ENCODE data around the gene IMMP2L.
"Not testable (repeated sequence)": the region's sequence is repeated elsewhere in the genome, so short reads cannot be mapped to it uniquely, and the experiment has no call there.

IMMP2L gene

DNA sequence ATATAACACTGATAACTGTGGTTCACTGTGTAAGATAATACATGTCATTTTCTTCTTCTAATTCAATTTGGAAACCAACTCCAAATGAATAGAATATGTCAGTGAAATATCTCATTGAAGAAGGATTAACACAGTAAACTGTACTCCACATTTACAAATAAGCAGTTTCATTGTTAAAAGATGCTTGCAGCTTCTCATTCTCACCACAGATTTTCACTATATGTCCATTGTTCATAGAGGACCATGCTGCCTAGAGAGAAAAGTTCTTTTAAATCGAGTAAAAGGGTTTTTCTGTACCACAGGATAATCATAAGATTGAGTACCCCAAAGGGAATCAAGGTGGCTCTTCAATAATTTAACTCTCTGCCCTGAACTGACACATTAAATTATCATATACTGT is 305.9 kb downstream of the IMMP2L start:
- DNase-seq, result no peak

- DNase-seq, result no peak
Measured at GRCh38 chr7:111255576-111255975, 306.7 kb downstream of the IMMP2L start.

GRCh38 chr7:111251365-111251764 is 310.9 kb downstream of the IMMP2L start:
- DNase-seq, result not testable (repeated sequence)

DNA sequence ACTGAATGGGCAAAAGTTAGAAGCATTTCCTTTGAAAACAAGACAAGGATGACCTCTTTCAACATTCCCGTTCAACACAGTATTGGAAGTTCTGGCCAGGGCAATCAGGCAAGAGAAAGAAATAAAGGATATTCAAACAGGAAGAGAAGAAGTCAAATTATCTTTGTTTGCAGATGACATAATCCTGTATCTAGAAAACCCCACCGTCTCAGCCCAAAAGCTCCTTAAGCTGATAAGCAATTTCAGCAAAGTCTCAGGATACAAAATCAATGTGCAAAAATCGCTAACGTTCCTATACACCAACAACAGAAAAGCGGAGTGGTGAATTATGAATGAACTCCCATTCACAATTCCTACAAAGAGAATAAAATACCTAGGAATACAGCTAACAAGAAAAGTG is 312.5 kb downstream of the IMMP2L start:
- not testable (repeated sequence) for DNase-seq

GRCh38 chr7:111242141-111242755 is 320.0 kb downstream of the IMMP2L start:
- DNase-seq, result no peak

DNA sequence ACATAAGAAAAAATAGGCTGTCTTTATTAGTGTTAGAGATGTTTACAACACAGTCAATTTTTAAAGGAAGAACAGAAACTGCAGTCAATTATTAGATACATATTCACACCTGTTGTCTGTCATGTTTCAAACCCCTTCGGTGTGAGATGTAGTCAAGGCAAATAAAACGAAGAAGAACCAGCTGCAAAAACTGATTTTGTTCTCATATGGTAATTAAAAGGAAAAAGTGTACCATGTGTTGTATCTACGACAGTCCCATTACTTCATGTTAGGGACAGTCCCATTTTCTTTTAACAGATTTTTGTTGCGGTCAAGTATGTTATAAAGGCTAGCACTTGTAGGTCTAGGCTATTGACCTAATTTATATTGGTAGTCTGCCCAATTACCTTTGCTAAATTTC is 321.9 kb downstream of the IMMP2L start:
- no peak for DNase-seq

- no peak for DNase-seq
Measured at GRCh38 chr7:111239437-111239836, 322.9 kb downstream of the IMMP2L start.

DNA sequence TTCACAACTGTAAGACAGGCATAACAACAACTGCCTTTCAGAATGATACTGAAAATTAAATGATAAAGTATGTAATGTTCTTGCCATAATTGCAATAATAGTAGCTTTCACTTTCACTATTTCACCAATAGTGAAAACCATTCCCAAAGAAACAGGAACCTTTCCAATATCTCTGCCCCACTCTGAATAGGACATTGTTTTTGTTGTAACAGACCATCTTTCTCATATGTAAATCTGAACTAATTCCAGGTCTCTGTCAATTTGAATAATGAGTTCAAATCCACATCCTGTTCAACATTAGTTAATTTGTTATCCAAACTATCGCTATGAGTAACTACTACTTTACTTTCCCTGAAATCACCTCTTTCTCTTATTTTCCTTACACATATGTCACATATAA is 323.4 kb downstream of the IMMP2L start:
- DNase-seq, result no peak

- DNase-seq, result no peak
Measured at GRCh38 chr7:111235709-111236108, 326.6 kb downstream of the IMMP2L start.

- peak; percentile 43 for DNase-seq
Measured at GRCh38 chr7:111232249-111233084, 329.8 kb downstream of the IMMP2L start.

DNA sequence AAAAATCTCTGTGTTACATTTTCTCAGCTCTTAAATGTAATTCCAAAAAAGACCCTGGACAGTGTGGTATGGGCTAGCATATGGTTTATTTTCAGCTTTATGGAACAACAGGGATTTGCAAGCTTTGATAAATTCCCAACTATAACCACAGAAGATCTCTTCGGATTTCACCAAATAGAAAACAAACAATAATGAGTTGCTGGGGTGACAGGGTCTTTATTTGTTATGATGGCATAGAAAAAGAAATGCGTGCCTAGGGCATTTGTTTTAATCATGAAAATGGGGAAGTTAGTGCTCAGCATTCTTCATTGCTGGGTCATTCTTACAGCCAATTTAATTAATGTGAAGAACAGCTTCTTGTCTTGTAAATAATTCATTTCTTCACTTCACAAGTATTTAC is 332.4 kb downstream of the IMMP2L start:
- DNase-seq, result no peak

- no peak for DNase-seq
Measured at GRCh38 chr7:111229181-111229740, 333.0 kb downstream of the IMMP2L start.

- no peak for DNase-seq
Measured at GRCh38 chr7:111228437-111228836, 333.9 kb downstream of the IMMP2L start.

DNA sequence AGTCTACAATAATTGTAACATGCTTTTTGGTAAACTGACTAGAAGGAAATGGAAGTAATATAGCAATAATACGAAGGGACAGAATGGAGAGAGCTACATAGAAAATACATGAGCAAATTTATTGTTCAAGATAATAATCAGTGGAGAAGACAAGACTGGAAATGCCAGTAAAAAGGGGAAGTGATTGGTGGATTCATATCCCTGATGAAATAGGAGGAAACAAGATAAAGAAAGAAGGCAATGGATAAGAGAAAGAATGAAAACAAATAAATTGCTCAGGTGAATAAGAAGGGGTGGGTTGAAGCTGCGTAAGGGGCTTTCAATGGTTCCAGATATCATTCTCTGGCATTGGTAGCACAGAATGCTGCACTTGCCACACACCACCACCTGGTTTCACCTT is 335.5 kb downstream of the IMMP2L start:
- no peak for DNase-seq

DNA sequence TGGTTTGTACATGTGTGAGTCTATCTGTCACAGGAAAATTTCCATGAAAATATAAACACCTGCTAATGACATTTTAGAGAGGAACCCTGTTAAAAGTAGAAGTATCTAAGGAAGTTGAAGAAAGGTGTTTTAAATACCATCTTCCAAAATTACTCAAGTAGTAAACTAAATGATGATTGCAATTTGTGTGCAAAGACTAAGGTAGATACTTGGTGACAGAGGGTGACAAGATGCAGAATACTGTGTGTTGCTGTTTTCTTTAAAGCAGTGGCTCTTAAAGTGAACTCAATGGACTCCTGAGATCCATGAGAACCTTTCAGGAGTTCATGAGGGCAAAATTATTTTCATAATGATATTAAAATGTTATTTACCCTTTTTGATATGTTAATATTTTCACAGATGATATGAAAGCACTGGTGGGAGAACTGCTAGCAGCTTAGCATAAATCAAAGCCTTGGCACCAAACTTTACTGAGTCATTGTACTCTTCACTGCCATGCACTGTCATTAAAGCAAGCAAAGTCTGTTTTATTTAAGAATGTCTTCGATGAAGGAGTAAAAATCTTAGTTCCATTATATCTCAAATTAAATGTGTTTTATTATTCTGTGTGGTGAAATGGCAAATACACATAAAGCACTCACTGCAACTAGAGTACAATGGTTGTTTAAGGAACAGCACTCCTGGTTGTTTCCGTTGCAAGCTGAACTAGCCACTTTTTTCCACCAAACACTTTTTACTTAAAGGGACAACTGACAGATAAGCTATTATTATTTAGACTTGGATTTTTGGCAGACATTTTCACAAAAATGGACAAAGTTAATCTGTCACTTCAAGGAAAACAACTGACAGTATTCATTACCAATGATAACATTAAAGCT is 337.7 kb downstream of the IMMP2L start:
- DNase-seq, result no peak

GRCh38 chr7:111223802-111224253 is 338.5 kb downstream of the IMMP2L start:
- DNase-seq, result no peak

GRCh38 chr7:111215550-111215949 is 346.7 kb downstream of the IMMP2L start:
- peak; percentile 7 for DNase-seq

GRCh38 chr7:111212857-111213523 is 349.3 kb downstream of the IMMP2L start:
- DNase-seq, result no peak

DNA sequence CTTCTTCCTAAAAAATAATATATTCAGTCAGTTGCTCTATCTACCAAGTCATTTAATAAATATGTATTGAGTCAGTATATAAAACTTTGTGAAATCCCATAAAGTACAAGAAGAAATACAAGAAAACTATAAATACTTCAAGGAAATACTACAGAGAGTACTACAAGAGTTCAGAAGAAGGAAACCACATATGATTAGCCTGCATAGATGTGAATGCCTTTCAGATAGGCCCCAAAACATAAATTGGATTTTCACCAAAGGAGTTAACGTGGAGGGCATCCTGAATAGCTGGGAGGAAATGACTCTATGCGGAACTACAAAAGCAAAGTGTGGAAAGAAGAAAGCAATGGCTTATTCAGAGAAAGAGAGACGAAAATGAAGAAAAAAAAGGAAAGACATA is 351.3 kb downstream of the IMMP2L start:
- DNase-seq, result no peak

GRCh38 chr7:111210043-111210442 is 352.2 kb downstream of the IMMP2L start:
- no peak for DNase-seq

- no peak for DNase-seq
Measured at GRCh38 chr7:111205251-111205650, 357.0 kb downstream of the IMMP2L start.

GRCh38 chr7:111202321-111202720 is 360.0 kb downstream of the IMMP2L start:
- DNase-seq, result no peak

DNA sequence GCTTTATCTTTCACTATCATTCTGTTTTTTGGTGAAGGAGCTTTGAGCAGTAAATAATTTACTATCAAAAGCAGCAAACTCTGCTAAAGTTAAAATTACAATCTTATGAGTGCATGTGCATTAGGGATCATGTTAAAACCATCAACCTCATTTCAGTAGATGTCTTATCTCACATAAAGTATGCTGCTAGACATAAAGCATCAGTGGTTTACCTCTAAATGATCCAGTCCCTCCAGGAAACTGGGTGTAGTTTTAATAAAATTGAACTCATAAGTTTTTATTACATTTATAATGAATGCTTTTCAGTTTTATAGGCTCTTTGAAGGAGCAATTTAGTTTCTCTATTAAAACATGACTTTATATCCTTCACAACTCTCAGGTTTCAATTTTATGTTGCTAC is 362.6 kb downstream of the IMMP2L start:
- DNase-seq, result no peak

Data from activated CD4-positive, alpha-beta T cell treated with anti-CD3 and anti-CD28 coated beads, Interleukin-2, Interleukin-6, amounts not matched to agents 100 ng/mL and 50 ng/mL, durations not matched to agents 16 hours and 8 hours (primary cell).